GM12865 (cell line): ENCODE measurements around the gene STK24.

Experiments used
- DNase-seq: peaks from one replicate; pipeline ENCODE4 v3.0.0; 2010; ENCODE audit warnings: low read depth
- H3K4me3 ChIP-seq: 2 replicates; pipeline ENCODE4 v1.5.1; 2011; ENCODE audit warnings: mild to moderate bottlenecking, low read depth, low read length, control low read depth
- TF ChIP-seq, protein P1 (sequence below): IDR thresholded peaks from 2 replicates; pipeline ENCODE4 v1.5.1; 2011; ENCODE audit warnings: low read length, control low read depth, low read depth, inconsistent platforms; ENCODE audit not compliant: insufficient read depth; ENCODE audit errors: missing control alignments

STK24 gene

DNA sequence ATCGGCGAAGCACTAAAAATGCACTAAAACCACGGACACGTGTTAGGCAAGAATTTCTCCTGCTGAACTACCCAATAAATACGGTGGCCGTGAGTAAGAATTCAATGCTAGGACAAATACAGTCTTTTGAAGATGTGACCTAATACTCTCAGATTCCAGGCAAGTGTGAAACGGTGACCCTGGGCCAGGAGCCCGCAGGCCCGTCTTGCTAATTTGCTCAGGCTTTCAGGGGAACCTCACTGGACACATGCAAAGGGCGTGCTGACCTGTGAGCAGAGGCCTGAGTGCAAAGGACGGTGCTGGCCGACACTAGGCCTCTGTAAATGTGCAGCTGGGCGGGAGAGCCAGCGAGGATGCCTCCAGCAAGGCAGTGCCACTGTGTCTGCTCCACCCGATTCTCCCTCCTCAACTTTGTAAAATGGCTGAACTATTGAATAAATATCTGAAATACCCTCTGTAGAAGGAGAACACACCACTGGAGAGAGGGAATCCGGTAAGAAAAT, 70.1 kb downstream of the STK24 start:
- DNase-seq: no peak
- TF ChIP-seq, protein P1, sequence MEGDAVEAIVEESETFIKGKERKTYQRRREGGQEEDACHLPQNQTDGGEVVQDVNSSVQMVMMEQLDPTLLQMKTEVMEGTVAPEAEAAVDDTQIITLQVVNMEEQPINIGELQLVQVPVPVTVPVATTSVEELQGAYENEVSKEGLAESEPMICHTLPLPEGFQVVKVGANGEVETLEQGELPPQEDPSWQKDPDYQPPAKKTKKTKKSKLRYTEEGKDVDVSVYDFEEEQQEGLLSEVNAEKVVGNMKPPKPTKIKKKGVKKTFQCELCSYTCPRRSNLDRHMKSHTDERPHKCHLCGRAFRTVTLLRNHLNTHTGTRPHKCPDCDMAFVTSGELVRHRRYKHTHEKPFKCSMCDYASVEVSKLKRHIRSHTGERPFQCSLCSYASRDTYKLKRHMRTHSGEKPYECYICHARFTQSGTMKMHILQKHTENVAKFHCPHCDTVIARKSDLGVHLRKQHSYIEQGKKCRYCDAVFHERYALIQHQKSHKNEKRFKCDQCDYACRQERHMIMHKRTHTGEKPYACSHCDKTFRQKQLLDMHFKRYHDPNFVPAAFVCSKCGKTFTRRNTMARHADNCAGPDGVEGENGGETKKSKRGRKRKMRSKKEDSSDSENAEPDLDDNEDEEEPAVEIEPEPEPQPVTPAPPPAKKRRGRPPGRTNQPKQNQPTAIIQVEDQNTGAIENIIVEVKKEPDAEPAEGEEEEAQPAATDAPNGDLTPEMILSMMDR: no peak
- H3K4me3 ChIP-seq: no peak overlapping the region

DNA sequence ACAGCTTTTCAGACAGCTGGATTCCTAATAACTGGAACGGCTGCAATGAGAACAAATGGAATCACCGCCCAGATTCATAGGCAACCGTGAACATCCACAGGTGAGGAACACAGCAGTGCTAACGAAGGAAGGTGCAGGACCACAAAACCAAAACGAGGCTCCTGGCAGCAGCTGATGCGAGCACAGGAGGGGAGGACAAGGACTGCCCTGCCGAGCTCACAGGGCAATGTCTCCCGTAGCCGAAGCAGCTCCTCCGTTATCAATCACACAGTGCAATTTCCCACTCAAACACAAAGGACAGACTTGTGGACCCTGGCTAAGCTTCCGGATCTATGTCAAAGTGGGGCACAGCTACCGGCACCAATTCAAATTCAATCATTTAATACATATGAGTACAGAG, 70.6 kb downstream of the STK24 start:
- DNase-seq: no peak

DNA sequence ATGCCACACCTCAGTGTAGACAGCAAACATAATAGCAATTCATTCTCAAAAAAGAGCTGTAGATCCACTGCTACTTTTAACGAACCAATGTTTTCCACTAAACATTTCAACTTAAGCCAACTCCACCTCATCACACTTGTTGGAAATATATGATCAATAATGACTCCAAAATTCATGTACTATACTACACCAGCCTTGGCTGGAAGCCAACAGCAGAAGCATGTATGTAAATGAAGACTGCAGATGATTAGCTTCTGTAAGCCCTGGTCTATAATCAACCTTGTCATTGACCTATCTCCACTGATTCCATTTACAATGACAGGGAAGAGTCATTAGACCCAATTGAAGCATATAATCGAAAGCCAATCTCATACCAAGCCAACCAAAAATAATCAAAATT, 71.7 kb downstream of the STK24 start:
- no peak for DNase-seq
- TF ChIP-seq, protein P1: no peak
- no peak overlapping the region for H3K4me3 ChIP-seq

More for the DNA sequence above, 70.6 kb downstream of the STK24 start:
- no peak overlapping the region for H3K4me3 ChIP-seq
- TF ChIP-seq, protein P1: no peak

DNA sequence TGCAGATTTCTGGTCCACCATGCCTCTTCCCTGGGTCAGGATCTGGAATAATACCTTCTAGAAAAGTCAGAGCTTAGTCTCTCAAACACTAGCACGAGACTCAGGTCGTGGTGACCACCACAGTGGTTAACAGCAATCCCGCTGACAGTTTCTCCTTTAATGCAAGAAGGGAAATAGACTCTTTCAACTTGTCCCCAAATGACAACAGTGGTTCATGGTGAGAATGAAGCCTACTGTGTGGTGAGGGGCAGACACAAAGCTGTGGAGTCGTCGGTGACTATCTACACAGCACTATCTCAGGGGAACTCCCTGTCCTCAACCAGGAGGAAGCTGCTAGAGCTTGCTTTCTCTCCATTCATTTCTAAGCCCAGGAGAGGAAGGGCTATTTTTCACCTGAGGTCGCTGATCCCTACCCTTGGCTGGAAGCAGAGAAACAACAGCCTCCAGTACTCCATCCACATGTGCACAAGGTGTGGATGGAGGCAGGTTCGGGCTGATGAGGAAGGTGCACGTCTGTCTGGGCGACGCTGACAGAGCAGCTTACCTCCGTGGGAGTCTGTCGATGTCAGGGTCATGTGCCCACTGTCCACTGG, 72.4 kb downstream of the STK24 start:
- peak; percentile 81 for DNase-seq
- TF ChIP-seq, protein P1: no peak
- no peak overlapping the region for H3K4me3 ChIP-seq

DNA sequence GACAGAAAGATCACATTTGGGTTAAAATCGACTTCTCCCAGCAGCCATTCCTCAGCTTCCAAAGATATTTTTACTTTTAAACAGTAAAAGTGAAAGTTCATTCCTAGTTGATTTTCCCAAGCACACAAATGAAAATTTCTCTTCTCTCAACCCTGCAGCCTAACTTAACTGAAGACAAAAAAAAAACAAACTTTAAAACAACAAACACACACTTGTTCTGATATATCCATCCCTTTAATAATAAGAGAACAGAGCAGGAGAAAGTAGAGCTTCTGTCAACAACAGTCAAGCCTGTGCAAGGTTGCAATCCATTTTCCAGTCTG, 72.9 kb downstream of the STK24 start:
- H3K4me3 ChIP-seq: no peak overlapping the region; the same call in 1 of the 2 replicates
- no peak for DNase-seq
- TF ChIP-seq, protein P1: no peak

DNA sequence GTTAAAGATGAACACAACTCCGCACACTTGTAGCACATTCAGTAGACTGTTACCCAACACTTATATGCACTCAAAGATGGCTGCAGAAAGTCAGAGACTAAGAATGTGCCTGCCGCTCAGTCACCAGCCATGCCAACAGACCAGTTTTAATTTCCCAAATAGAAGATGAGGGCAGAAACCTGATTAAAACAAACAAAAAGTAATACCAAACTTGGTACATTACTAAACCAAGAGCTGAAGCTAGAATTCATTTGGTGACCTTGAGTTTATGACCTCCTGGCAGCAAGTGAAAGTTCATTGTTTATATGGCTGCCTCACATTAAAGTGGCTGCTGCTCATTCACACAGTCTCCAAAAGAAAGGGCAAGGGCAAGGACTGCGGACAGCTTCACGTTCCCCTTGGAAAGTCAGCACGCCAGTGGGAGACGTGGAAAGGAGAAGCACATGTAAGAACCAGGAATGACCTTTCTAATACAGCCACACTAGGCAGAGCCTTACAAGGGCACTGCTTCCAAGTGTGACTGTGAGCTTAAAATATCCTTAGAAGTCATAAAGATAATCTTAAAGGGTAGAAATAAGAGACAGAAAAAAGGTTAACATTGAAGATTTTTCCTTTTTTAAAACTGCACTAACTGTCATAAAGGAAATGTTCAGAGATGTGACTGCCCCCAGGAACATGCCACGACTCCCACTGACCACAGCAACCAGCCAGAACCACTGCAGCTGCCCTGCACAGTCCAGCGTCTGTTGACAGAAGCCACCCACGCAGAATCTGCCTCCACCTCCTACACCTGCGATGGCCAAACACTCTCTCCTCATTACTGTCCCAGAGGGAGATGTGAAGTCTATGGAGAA, 73.5 kb downstream of the STK24 start:
- peak; percentile 32 for DNase-seq
- H3K4me3 ChIP-seq: no peak overlapping the region; the same call in 1 of the 2 replicates
- TF ChIP-seq, protein P1: no peak
